WTC11 (cell line): ENCODE data around the gene TNS2. TPM values are rescaled to one million over a fixed set of nuclear protein-coding genes. Genes with fewer than 3 reads are reported as not detected.
A peak's percentile ranks its signal among the peaks of the same experiment; 100 is the strongest.

ENCODE experiments used
- ATAC-seq: fragments of 200-7000 bp; cut with Tn5 transposase; 2 replicates; pipeline ENCODE4 v1.10.0; 2021; ENCODE audit warnings: mild to moderate bottlenecking, moderate library complexity
- CTCF ChIA-PET: fragments of 300-600 bp; sonication (Branson Sonifier 250); formaldehyde crosslinking; loops from one replicate; lab custom pipeline; 2021; ENCODE audit warnings: antibody characterized with exemption; lab: Charles Lee
- POLR2A ChIA-PET: fragments of 350-600 bp; sonication (Branson Sonifier 250); formaldehyde crosslinking; loops from one replicate; lab custom pipeline; 2021; ENCODE audit warnings: antibody characterized with exemption; lab: Charles Lee
- DNase-seq: peaks from one replicate; pipeline ENCODE4 v3.0.0; 2021; ENCODE audit warnings: low spot score
- H3K27ac Mint-ChIP-seq: 2 replicates; pipeline ENCODE4 v1.8.0; 2021; ENCODE audit warnings: mixed read lengths
- H3K27me3 Mint-ChIP-seq: 2 replicates; pipeline ENCODE4 v1.8.0; 2021; ENCODE audit warnings: low read depth, mild to moderate bottlenecking, moderate library complexity, mixed read lengths
- H3K36me3 Mint-ChIP-seq: 2 replicates; pipeline ENCODE4 v1.8.0; 2021; ENCODE audit warnings: mixed read lengths
- H3K4me1 Mint-ChIP-seq: 2 replicates; pipeline ENCODE4 v1.8.0; 2022; ENCODE audit warnings: mixed read lengths
- H3K4me3 Mint-ChIP-seq: 2 replicates; pipeline ENCODE4 v1.8.0; 2021; ENCODE audit warnings: mild to moderate bottlenecking, moderate library complexity, mixed read lengths
- H3K9me3 Mint-ChIP-seq: 2 replicates; pipeline ENCODE4 v1.8.0; 2021; ENCODE audit warnings: mixed read lengths
- CBFB ChIP-seq: sonication (generic); formaldehyde crosslinking; IDR thresholded peaks from 2 replicates; pipeline ENCODE4 v1.8.1; 2022; ENCODE audit warnings: mild to moderate bottlenecking, low read depth, missing genetic modification reagents
- CREB1 ChIP-seq: sonication (generic); formaldehyde crosslinking; IDR thresholded peaks from 2 replicates; pipeline ENCODE4 v1.8.0; 2023; ENCODE audit warnings: mild to moderate bottlenecking, missing genetic modification reagents
- CTCF ChIP-seq: fragments of 200-600 bp; IDR thresholded peaks from 2 replicates; pipeline ENCODE4 v1.8.0; 2022; ENCODE audit warnings: antibody characterized with exemption
- FOXP4 ChIP-seq: sonication (generic); formaldehyde crosslinking; IDR thresholded peaks from 2 replicates; pipeline ENCODE4 v1.8.0; 2022; ENCODE audit warnings: mild to moderate bottlenecking, missing genetic modification reagents
- JAZF1 ChIP-seq: fragments of 250-450 bp; sonication (Bioruptor Pico); IDR thresholded peaks from 2 replicates; pipeline ENCODE4 v1.9.0; 2021; ENCODE audit warnings: moderate library complexity, mild to moderate bottlenecking, inconsistent platforms
- NR3C1 ChIP-seq: sonication (generic); formaldehyde crosslinking; conservative IDR thresholded peaks from 2 replicates; pipeline ENCODE4 v1.8.1; 2023; ENCODE audit warnings: low read depth, mild to moderate bottlenecking, missing genetic modification reagents
- OVOL2 ChIP-seq: fragments of 250-450 bp; sonication (Bioruptor Pico); IDR thresholded peaks from 2 replicates; pipeline ENCODE4 v1.9.0; 2021; ENCODE audit warnings: mild to moderate bottlenecking, borderline replicate concordance
- PRDM15 ChIP-seq: sonication (generic); formaldehyde crosslinking; IDR thresholded peaks from 2 replicates; pipeline ENCODE4 v1.8.0; 2022; ENCODE audit warnings: missing genetic modification reagents
- SMAD3 ChIP-seq: sonication (generic); formaldehyde crosslinking; IDR thresholded peaks from 2 replicates; pipeline ENCODE4 v1.8.0; 2022; ENCODE audit warnings: missing genetic modification reagents, mild to moderate bottlenecking, borderline replicate concordance
- SP1 ChIP-seq: sonication (generic); formaldehyde crosslinking; conservative IDR thresholded peaks from 2 replicates; pipeline ENCODE4 v1.8.1; 2022; ENCODE audit warnings: missing genetic modification reagents
- TEAD1 ChIP-seq: sonication (generic); formaldehyde crosslinking; IDR thresholded peaks from 2 replicates; pipeline ENCODE4 v1.8.0; 2022; ENCODE audit warnings: mild to moderate bottlenecking, missing genetic modification reagents
- TEAD4 ChIP-seq: sonication (generic); formaldehyde crosslinking; IDR thresholded peaks from 2 replicates; pipeline ENCODE4 v1.8.0; 2022; ENCODE audit warnings: mild to moderate bottlenecking, missing genetic modification reagents
- ZNF121 ChIP-seq: sonication (generic); formaldehyde crosslinking; IDR thresholded peaks from 2 replicates; pipeline ENCODE4 v1.8.0; 2023; ENCODE audit warnings: missing genetic modification reagents
- ZNF219 ChIP-seq: sonication (generic); formaldehyde crosslinking; IDR thresholded peaks from 2 replicates; pipeline ENCODE4 v1.8.0; 2023; ENCODE audit warnings: missing genetic modification reagents, mild to moderate bottlenecking, borderline replicate concordance
- ZNF317 ChIP-seq: sonication (generic); formaldehyde crosslinking; IDR thresholded peaks from 2 replicates; pipeline ENCODE4 v1.8.1; 2023; ENCODE audit warnings: low read depth, mild to moderate bottlenecking, moderate library complexity, missing genetic modification reagents, borderline replicate concordance
- ZNF423 ChIP-seq: fragments of 250-450 bp; sonication (Bioruptor Pico); IDR thresholded peaks from 2 replicates; pipeline ENCODE4 v2.1.2; 2022; ENCODE audit warnings: mild to moderate bottlenecking, moderate library complexity
- ZNF512 ChIP-seq: sonication (generic); formaldehyde crosslinking; IDR thresholded peaks from 2 replicates; pipeline ENCODE4 v1.8.1; 2022; ENCODE audit warnings: missing genetic modification reagents, borderline replicate concordance
- total RNA-seq: library from RNA; stranded (reverse); gene quantifications from 3 replicates; pipeline ENCODE4 v1.2.3, GENCODE V29; 2021

Gene TNS2
- total RNA-seq, 1 experiment from 2014 or later = 7.7 TPM

GRCh38 chr12:53047221-53048032, 2.4 kb upstream of the TNS2 start:
- TF ChIP-seq SP1 (CRISPR knock-in tag) = peak; percentile 62
- 0 out of 2 replicates have a peak, but pooled peaks have one; percentile 6 for TF ChIP-seq FOXP4 (CRISPR knock-in tag)
- TF ChIP-seq CBFB = no peak
- peak; percentile 93 for TF ChIP-seq ZNF121 (CRISPR knock-in tag)
- no peak for TF ChIP-seq JAZF1 (CRISPR knock-in tag)
- no peak for TF ChIP-seq NR3C1
- no peak for TF ChIP-seq ZNF512 (CRISPR knock-in tag)
- TF ChIP-seq ZNF219 = peak; percentile 29; the same call in 1 of the 2 replicates
- 0 out of 2 replicates have a peak, but pooled peaks have one; percentile 12 for TF ChIP-seq PRDM15 (CRISPR knock-in tag)
- TF ChIP-seq CTCF = peak; percentile 41; the same call in 1 of the 2 replicates
- Mint-ChIP-seq H3K4me1 (peaks cover 80% of the 10 kb centered on the region), H3K27me3 (peaks cover 40% of the 10 kb centered on the region), H3K4me3 (peak overlapping the region; percentile 62), H3K36me3 (peaks cover 7% of the 10 kb centered on the region), H3K9me3 (no peaks in the 10 kb centered on the region), H3K27ac (no peak overlapping the region)
- CTCF ChIA-PET = interaction anchor here (0.5 to 8.7 kb wide), 33 partner anchors 8 to 434 kb away, joined by 3 to 97 read pairs (median 5); partner anchors contain the start of genes AAAS, EIF4B, IGFBP6 and KRT8
- peak; percentile 81 for DNase-seq
- peak; percentile 27 for ATAC-seq
- POLR2A ChIA-PET = interaction anchor here (0.6 to 1.0 kb wide), 4 partner anchors 37 to 332 kb away, joined by 3 to 6 read pairs (median 4); no protein-coding TSS in a partner anchor

- ATAC-seq = peak; percentile 0; the same call in 1 of the 2 replicates
- Mint-ChIP-seq H3K27me3 (peaks cover 33% of the 10 kb centered on the region), H3K36me3 (peaks cover 7% of the 10 kb centered on the region), H3K27ac (peak overlapping the region; percentile 91), H3K9me3 (no peaks in the 10 kb centered on the region), H3K4me1 (peaks cover 72% of the 10 kb centered on the region), H3K4me3 (peak overlapping the region; percentile 62)
- DNase-seq = no peak
- POLR2A ChIA-PET = interaction anchor here (0.6 to 1.0 kb wide), 8 partner anchors 13 to 331 kb away, joined by 3 to 7 read pairs (median 4); partner anchors contain the start of genes CSAD, EIF4B and ZNF740
- CTCF ChIA-PET = interaction anchor here (0.5 to 8.7 kb wide), 40 partner anchors 8 to 452 kb away, joined by 3 to 97 read pairs (median 5); partner anchors contain the start of genes AAAS, EIF4B, IGFBP6 and KRT8
- TF ChIP-seq ZNF317 (CRISPR knock-in tag) (no peak), OVOL2 (CRISPR knock-in tag) (no peak), SMAD3 (CRISPR knock-in tag) (peak; percentile 84; the same call in 1 of the 2 replicates), ZNF423 (CRISPR knock-in tag) (no peak), PRDM15 (CRISPR knock-in tag) (0 out of 2 replicates have a peak, but pooled peaks have one; percentile 18), CREB1 (CRISPR knock-in tag) (no peak), TEAD4 (CRISPR knock-in tag) (no peak), TEAD1 (CRISPR knock-in tag) (no peak)
Observed at GRCh38 chr12:53048033-53048779, 1.7 kb upstream of the TNS2 start.
